GM12874 (cell line): Measurements from ENCODE around the gene CRMP1.

Experiments used
- CTCF ChIP-seq: IDR thresholded peaks from 2 replicates; pipeline ENCODE4 v1.5.1; 2011; ENCODE audit warnings: low read depth, mild to moderate bottlenecking, control low read depth, low read length, moderate library complexity; ENCODE audit not compliant: insufficient read depth

CRMP1 gene

DNA sequence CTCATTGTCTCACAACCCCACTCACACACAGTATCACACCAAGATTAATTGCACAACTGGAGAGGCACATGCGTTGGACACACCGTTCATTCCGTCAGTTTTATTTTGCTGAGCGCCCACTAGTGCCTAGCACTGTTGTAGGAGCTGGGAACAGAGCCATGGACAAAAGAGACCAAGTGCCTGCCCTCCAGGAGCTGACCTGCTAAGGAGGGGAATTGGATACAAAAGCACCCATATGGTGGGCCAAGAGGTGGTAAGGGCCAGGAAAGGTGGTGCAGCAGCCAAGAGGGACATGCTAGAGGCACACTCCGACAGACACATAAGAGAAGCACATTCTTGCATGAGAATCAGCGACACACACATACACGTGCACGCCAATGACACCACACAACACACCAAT is 705 bp upstream of the CRMP1 start:
- no peak for TF ChIP-seq CTCF

DNA sequence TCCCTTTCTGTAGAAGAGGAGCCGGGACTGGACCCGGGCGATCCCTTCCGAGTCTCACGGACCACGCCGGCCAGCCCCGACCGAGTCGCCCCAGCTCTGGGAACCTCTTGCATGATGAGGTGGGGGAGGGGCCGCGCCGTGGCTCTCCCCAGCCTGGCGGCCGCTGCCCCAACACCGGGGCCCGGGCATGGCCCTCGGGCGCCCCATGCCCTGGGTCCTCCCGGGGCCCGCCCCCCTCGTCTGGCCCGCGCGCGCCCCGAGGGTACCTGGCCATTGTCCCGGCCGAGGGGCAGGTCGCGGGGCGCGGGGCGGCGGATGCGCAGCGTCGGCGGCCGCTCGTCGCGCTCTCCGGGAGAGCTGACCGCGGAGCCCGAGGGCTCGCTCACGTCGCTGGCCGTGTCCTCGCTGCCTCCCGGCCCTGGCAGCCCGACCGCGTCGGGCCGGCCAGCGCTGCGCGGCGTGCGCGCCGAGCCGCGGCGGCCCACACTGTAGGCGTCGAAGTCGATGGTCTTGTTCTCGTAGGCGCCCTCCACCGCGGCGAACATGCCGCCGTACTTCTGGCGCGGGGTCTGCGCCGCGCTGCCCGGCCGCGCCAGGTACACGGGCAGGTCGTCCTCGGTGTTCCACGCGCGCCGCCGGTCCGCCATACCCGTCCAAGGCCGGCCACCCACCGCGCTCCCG is 423 bp downstream of the CRMP1 start:
- TF ChIP-seq CTCF, result no peak

GRCh38 chr4:5891563-5892322 is 1.1 kb downstream of the CRMP1 start:
- TF ChIP-seq CTCF, result no peak

GRCh38 chr4:5890063-5890727 is 2.7 kb downstream of the CRMP1 start:
- TF ChIP-seq CTCF, result no peak

- TF ChIP-seq CTCF, result no peak
These were observed 3.7 kb downstream of the CRMP1 start for GRCh38 chr4:5889002-5889696.

DNA sequence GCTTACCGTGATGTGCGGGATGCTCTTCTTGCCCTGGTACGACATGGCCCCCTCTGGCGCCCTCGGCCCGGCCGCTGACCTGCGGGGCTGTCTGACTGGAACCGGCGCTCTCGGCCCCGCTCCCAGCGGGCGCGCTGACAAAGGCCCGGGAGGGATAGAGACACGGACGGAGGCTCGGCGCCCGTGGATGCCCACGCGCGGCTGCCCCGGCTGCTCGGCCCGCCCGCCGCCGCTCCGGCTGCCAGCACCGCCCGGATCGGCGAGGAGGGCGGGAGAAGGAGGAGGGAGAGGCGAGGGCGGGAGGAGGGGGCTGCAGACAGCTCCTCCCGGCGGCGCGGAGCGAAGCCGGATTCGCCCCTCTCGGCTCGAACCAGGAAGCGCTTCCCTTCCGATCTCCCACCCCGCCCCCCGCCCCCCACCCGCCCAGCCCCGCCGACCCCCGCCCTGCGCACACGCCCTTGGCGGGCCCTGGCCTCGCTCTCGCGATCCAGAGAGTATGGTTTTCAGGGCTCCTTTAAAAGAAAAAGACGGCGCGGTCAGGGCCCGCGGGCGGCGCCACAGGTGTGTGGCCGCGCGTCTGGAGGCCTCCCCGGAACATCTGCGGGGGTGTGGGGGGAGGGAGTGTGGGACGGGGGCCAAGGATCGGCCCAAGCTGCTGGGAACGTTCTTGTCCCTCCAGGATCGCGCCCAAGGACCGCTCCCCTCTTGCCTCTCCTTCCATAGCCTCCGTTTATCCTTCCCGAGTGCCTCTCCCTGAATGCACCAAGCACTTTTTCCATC is 4.5 kb downstream of the CRMP1 start:
- no peak for TF ChIP-seq CTCF
